Muscle layer of colon (tissue), 2 donors: Measurements from ENCODE around the gene CCNY.
A peak's percentile ranks its signal among the peaks of the same experiment; 100 is the strongest.

Source experiments
- H3K27ac ChIP-seq: one replicate; pipeline ENCODE4 v1.7.0; 2013; ENCODE audit warnings: low read depth, mild to moderate bottlenecking, low read length, moderate library complexity
- H3K27me3 ChIP-seq, 2 donors: one replicate each; pipeline ENCODE4 v1.7.0; 2013; ENCODE audit warnings: low read length in 2 of 2, mild to moderate bottlenecking in 2 of 2; ENCODE audit not compliant: insufficient read depth in 2 of 2, control insufficient read depth in 1 of 2
- H3K36me3 ChIP-seq: one replicate; pipeline ENCODE4 v1.7.0; 2013; ENCODE audit warnings: mild to moderate bottlenecking, low read length; ENCODE audit not compliant: insufficient read depth
- H3K4me1 ChIP-seq: one replicate; pipeline ENCODE4 v1.7.0; 2013; ENCODE audit warnings: mild to moderate bottlenecking, low read length; ENCODE audit not compliant: insufficient read depth
- H3K4me3 ChIP-seq, 2 donors: one replicate each; pipeline ENCODE4 v1.7.0; 2013; ENCODE audit warnings: low read length in 2 of 2, low read depth in 1 of 2, mild to moderate bottlenecking in 1 of 2, moderate library complexity in 1 of 2
- H3K9ac ChIP-seq: one replicate; pipeline ENCODE4 v1.7.0; 2013; ENCODE audit warnings: low read length
- H3K9me3 ChIP-seq: one replicate; pipeline ENCODE4 v1.7.0; 2013; ENCODE audit warnings: mild to moderate bottlenecking, low read length
- donor health status: abdominal sarcoma.
- donor health status: Adenocarcinoma of cecum.

Gene CCNY

GRCh38 chr10:35359873-35360272 lies 23.6 kb downstream of the CCNY start:
- Histone ChIP-seq H3K27me3 (no peaks in the 10 kb centered on the region), H3K36me3 (no peaks in the 10 kb centered on the region), H3K9me3 (no peaks in the 10 kb centered on the region), H3K27ac (no peak overlapping the region), H3K4me3 (no peak overlapping the region), H3K9ac (no peak overlapping the region), H3K4me1 (peaks cover 22% of the 10 kb centered on the region)

- H3K36me3 ChIP-seq, result no peaks in the 10 kb centered on the region
- no peak overlapping the region for H3K9ac ChIP-seq
- H3K4me3 ChIP-seq, result no peak overlapping the region
- H3K4me1 ChIP-seq, result peaks cover 21% of the 10 kb centered on the region
- H3K27ac ChIP-seq, result no peak overlapping the region
- no peaks in the 10 kb centered on the region for H3K27me3 ChIP-seq
- no peaks in the 10 kb centered on the region for H3K9me3 ChIP-seq
Observed at GRCh38 chr10:35362701-35363350, 26.5 kb downstream of the CCNY start.

- Histone ChIP-seq H3K36me3 (no peaks in the 10 kb centered on the region), H3K27me3 (no peaks in the 10 kb centered on the region), H3K27ac (no peak overlapping the region), H3K4me3 (no peak overlapping the region), H3K9me3 (no peaks in the 10 kb centered on the region), H3K9ac (no peak overlapping the region), H3K4me1 (peaks cover 28% of the 10 kb centered on the region)
Observed at GRCh38 chr10:35363587-35363986, 27.3 kb downstream of the CCNY start.

GRCh38 chr10:35364808-35365207 lies 28.5 kb downstream of the CCNY start:
- no peaks in the 10 kb centered on the region for H3K36me3 ChIP-seq
- H3K4me1 ChIP-seq, result peaks cover 34% of the 10 kb centered on the region
- no peak overlapping the region for H3K27ac ChIP-seq
- H3K9me3 ChIP-seq, result no peaks in the 10 kb centered on the region
- no peak overlapping the region for H3K4me3 ChIP-seq
- no peak overlapping the region for H3K9ac ChIP-seq
- H3K27me3 ChIP-seq, result no peaks in the 10 kb centered on the region

- H3K9ac ChIP-seq, result no peak overlapping the region
- H3K4me1 ChIP-seq, result peaks cover 44% of the 10 kb centered on the region
- H3K27ac ChIP-seq, result no peak overlapping the region
- no peaks in the 10 kb centered on the region for H3K9me3 ChIP-seq
- H3K27me3 ChIP-seq, result no peaks in the 10 kb centered on the region
- H3K4me3 ChIP-seq, result no peak overlapping the region
- H3K36me3 ChIP-seq, result no peaks in the 10 kb centered on the region
Observed at GRCh38 chr10:35365994-35366393, 29.7 kb downstream of the CCNY start.

GRCh38 chr10:35367107-35367859 lies 31.0 kb downstream of the CCNY start:
- Histone ChIP-seq H3K4me3 (no peak overlapping the region), H3K27ac (no peak overlapping the region), H3K4me1 (peaks cover 57% of the 10 kb centered on the region), H3K27me3 (no peaks in the 10 kb centered on the region), H3K36me3 (no peaks in the 10 kb centered on the region), H3K9ac (no peak overlapping the region), H3K9me3 (no peaks in the 10 kb centered on the region)

GRCh38 chr10:35367982-35368381 lies 31.7 kb downstream of the CCNY start:
- no peak overlapping the region for H3K9ac ChIP-seq
- no peak overlapping the region for H3K4me3 ChIP-seq
- H3K36me3 ChIP-seq, result no peaks in the 10 kb centered on the region
- H3K9me3 ChIP-seq, result no peaks in the 10 kb centered on the region
- H3K4me1 ChIP-seq, result peaks cover 64% of the 10 kb centered on the region
- no peak overlapping the region for H3K27ac ChIP-seq
- no peaks in the 10 kb centered on the region for H3K27me3 ChIP-seq

- Histone ChIP-seq H3K4me3 (no peak overlapping the region), H3K9me3 (no peaks in the 10 kb centered on the region), H3K9ac (no peak overlapping the region), H3K27ac (no peak overlapping the region), H3K4me1 (peaks cover 66% of the 10 kb centered on the region), H3K36me3 (no peaks in the 10 kb centered on the region), H3K27me3 (no peaks in the 10 kb centered on the region)
Observed at GRCh38 chr10:35368485-35369048, 32.3 kb downstream of the CCNY start.

- peaks cover 70% of the 10 kb centered on the region for H3K4me1 ChIP-seq
- no peak overlapping the region for H3K4me3 ChIP-seq
- H3K9ac ChIP-seq, result no peak overlapping the region
- no peaks in the 10 kb centered on the region for H3K36me3 ChIP-seq
- H3K27me3 ChIP-seq, result no peaks in the 10 kb centered on the region
- no peaks in the 10 kb centered on the region for H3K9me3 ChIP-seq
- no peak overlapping the region for H3K27ac ChIP-seq
Observed at GRCh38 chr10:35369049-35369611, 32.8 kb downstream of the CCNY start.

- H3K9ac ChIP-seq, result no peak overlapping the region
- no peaks in the 10 kb centered on the region for H3K9me3 ChIP-seq
- H3K27ac ChIP-seq, result peak overlapping the region; percentile 3
- H3K36me3 ChIP-seq, result no peaks in the 10 kb centered on the region
- peaks cover 61% of the 10 kb centered on the region for H3K4me1 ChIP-seq
- H3K27me3 ChIP-seq, result no peaks in the 10 kb centered on the region
- H3K4me3 ChIP-seq, result no peak overlapping the region
Observed at GRCh38 chr10:35371731-35372130, 35.4 kb downstream of the CCNY start.

GRCh38 chr10:35372329-35372728 lies 36.0 kb downstream of the CCNY start:
- H3K36me3 ChIP-seq, result no peaks in the 10 kb centered on the region
- no peak overlapping the region for H3K9ac ChIP-seq
- peak overlapping the region in 1 of 2 donors; percentile 10 for H3K4me3 ChIP-seq
- H3K9me3 ChIP-seq, result no peaks in the 10 kb centered on the region
- peaks cover 61% of the 10 kb centered on the region for H3K4me1 ChIP-seq
- no peak overlapping the region for H3K27ac ChIP-seq
- no peaks in the 10 kb centered on the region for H3K27me3 ChIP-seq
